HL-60 (cell line): ENCODE results near the gene SLC5A6.

Experiments used
- DNase-seq, 2 experiments: peaks; one replicate each; pipeline ENCODE4 v3.0.0-alpha.2; 2010 to 2020; ENCODE audit warnings: low read depth in 1 of 2, low spot score in 1 of 2
- H3K27ac ChIP-seq: fragments of 250-450 bp; sonication (Bioruptor Pico); replicated peaks from 2 replicates; pipeline ENCODE4 v1.5.1; 2020; ENCODE audit warnings: mild to moderate bottlenecking, moderate library complexity
- H3K27me3 ChIP-seq: fragments of 250-450 bp; sonication (Bioruptor Pico); 2 replicates; pipeline ENCODE4 v1.5.1; 2021; ENCODE audit warnings: mild to moderate bottlenecking, moderate library complexity; ENCODE audit not compliant: insufficient read depth, poor library complexity, severe bottlenecking
- H3K4me3 ChIP-seq: replicated peaks from 2 replicates; pipeline ENCODE4 v1.5.1; 2011; ENCODE audit warnings: mild to moderate bottlenecking, control low read depth, low read length; ENCODE audit not compliant: insufficient read depth
- GABPA ChIP-seq: IDR thresholded peaks from 2 replicates; pipeline ENCODE4 v1.6.1; 2012; ENCODE audit warnings: low read depth
- POLR2AphosphoS5 ChIP-seq: IDR thresholded peaks from 2 replicates; pipeline ENCODE4 v1.6.1; 2012; ENCODE audit warnings: low read depth
- REST ChIP-seq: IDR thresholded peaks from 2 replicates; pipeline ENCODE4 v1.6.1; 2012; ENCODE audit warnings: low read depth; ENCODE audit not compliant: insufficient replicate concordance
- SPI1 ChIP-seq: IDR thresholded peaks from 2 replicates; pipeline ENCODE4 v1.6.1; 2012; ENCODE audit warnings: low read depth, mild to moderate bottlenecking, borderline replicate concordance
- TF ChIP-seq, protein P1 (sequence below): IDR thresholded peaks from one replicate; pipeline ENCODE4 v1.5.1; 2011; ENCODE audit warnings: low read length, control low read depth, inconsistent platforms; ENCODE audit not compliant: insufficient read depth

The SLC5A6 gene

DNA sequence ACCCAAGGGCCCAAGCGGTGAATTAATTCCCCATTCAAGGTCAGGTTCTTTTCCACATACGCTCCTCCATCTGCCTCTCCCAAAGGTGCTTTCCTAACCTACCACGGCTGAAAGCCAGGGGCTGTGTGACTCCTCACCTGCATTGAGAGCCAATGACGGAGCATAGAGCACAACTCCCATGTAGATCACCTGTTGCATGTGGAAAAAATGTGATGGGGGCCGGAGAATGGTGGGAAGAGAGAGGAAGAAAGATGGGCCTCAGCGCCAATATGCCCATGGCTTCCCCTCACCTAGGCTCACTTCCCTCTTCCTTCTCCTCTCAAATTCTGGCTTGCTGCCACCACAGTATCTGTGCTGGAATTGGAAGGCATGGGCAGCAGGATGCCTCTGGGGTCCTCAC, 5.7 kb downstream of the SLC5A6 start:
- no peak for DNase-seq
- H3K4me3 ChIP-seq: no peak overlapping the region
- TF ChIP-seq POLR2AphosphoS5 (no peak), REST (no peak), SPI1 (no peak), GABPA (no peak)
- TF ChIP-seq, protein P1, sequence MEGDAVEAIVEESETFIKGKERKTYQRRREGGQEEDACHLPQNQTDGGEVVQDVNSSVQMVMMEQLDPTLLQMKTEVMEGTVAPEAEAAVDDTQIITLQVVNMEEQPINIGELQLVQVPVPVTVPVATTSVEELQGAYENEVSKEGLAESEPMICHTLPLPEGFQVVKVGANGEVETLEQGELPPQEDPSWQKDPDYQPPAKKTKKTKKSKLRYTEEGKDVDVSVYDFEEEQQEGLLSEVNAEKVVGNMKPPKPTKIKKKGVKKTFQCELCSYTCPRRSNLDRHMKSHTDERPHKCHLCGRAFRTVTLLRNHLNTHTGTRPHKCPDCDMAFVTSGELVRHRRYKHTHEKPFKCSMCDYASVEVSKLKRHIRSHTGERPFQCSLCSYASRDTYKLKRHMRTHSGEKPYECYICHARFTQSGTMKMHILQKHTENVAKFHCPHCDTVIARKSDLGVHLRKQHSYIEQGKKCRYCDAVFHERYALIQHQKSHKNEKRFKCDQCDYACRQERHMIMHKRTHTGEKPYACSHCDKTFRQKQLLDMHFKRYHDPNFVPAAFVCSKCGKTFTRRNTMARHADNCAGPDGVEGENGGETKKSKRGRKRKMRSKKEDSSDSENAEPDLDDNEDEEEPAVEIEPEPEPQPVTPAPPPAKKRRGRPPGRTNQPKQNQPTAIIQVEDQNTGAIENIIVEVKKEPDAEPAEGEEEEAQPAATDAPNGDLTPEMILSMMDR: no peak
- no peaks in the 10 kb centered on the region for H3K27me3 ChIP-seq
- no peak overlapping the region for H3K27ac ChIP-seq

GRCh38 chr2:27205206-27205605, 6.9 kb downstream of the SLC5A6 start:
- Histone ChIP-seq H3K27me3 (no peaks in the 10 kb centered on the region), H3K27ac (no peak overlapping the region), H3K4me3 (no peak overlapping the region)
- no peak for DNase-seq
- TF ChIP-seq SPI1: no peak
- TF ChIP-seq, protein P1: no peak
- no peak for TF ChIP-seq REST
- no peak for TF ChIP-seq POLR2AphosphoS5
- TF ChIP-seq GABPA: no peak

- Histone ChIP-seq H3K4me3 (no peak overlapping the region), H3K27me3 (no peaks in the 10 kb centered on the region), H3K27ac (no peak overlapping the region)
- TF ChIP-seq REST: no peak
- no peak for TF ChIP-seq GABPA
- no peak for TF ChIP-seq POLR2AphosphoS5
- TF ChIP-seq, protein P1: no peak
- no peak for TF ChIP-seq SPI1
- no peak for DNase-seq
Measured at GRCh38 chr2:27204566-27204965, 7.5 kb downstream of the SLC5A6 start.
